Anterior cingulate cortex (tissue), 58 donors: ENCODE data around the gene CAPN8.

Source experiments
- DNase-seq, 58 donors: peaks; one replicate each; lab custom pipeline; 2025; lab: John Stamatoyannopoulos, UW

CAPN8 gene

DNA sequence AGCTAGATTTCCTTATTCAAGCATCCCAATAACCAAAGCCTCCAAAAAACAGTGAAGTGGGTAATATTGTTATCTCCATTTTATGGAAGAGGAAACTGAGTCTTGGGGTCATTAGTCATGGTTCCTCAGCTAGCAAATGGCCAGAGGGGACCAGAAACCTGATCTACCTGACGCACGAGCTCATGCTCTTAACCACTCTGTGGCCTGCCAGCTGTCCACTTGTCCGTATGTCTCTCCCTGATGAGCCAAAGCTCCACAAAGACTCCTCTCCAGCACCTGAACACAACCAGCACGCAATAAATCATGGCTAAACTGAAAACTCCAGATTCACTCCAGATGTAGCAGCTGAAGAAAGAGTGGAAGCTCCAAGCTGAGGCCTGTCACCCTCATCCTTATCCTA is 5.8 kb downstream of the CAPN8 start:
- no peak for DNase-seq

DNA sequence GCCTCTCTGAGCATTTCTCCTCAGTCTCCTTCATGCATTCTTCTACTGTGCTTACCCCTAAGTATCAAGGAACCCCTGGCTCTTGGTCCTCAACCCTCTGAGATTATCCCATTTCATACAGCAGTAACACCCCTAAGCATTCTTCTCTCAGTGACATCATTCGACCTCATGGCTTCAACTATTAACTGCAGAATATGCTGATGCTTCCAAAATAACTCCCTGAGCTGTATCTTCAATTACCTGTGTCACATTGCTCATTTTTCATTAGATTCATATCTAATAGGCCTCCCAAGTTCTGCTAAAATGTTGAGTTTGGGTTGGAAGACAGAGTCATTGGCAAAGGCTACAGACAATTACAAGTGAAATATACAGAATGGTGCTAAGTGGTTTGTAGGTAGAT is 7.5 kb downstream of the CAPN8 start:
- DNase-seq: no peak

DNA sequence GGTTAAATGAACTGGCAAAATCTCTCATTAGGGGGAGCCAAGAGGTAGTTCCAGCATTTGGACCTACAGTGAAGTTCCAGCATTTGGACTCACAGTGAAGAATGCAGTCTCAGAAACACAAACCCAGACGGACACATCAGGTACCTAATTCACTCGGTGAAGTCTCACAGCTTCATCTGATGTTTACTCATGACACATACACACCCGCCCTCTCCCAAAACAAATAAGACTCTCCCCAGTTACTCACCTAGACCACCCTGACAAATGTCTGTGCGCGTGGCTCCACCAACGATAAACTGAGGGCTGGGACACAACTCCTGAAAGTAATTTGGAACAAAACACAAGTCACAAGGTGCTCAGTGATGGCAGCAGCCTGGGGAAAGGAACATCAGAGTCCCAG is 11.4 kb downstream of the CAPN8 start:
- no peak for DNase-seq

DNA sequence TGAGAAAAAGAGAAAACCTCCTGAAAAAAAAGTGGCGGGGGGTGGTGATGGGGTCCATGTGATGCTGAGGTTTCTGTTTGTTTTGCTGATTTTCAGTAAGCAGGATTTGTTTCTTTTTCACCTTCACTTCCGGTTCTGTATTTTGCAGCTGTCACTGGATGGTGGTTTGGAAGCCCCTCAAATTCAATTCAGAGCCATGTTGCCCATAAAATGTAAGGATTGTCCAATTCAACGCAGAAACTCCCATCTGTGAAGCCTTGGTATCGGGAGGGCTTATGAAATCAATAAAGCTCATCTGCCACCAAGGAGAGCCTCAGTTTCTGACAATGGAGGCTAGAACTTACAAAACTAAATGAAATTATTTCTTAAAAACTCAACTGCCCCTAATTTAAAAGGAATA is 12.1 kb downstream of the CAPN8 start:
- DNase-seq: no peak

DNA sequence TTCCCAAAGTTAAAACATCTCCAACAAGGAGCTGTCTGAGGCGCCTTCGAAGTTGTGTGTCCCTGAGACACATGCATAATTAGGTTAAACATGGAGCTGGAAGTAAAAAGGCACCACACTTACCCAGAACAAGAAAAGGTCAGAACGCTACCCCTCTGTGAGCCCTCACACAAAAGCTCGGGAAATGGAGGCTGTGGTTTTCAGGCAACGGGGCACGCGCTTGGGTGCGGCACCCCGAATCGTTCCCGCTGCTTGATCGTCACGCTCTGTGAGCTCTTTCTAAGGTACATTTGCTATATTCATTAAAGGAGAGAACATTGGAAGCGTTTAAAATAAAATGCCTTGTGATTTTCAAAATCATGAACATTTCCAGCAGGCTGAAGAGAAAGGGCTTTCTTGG is 12.5 kb downstream of the CAPN8 start:
- DNase-seq: peak in 1 of 58 donors; percentile 41

GRCh38 chr1:223652436-223652941 is 13.0 kb downstream of the CAPN8 start:
- DNase-seq: peak in 38 of 58 donors; percentile 7 to 70 (median 34)

GRCh38 chr1:223651291-223651991 is 14.1 kb downstream of the CAPN8 start:
- no peak for DNase-seq

DNA sequence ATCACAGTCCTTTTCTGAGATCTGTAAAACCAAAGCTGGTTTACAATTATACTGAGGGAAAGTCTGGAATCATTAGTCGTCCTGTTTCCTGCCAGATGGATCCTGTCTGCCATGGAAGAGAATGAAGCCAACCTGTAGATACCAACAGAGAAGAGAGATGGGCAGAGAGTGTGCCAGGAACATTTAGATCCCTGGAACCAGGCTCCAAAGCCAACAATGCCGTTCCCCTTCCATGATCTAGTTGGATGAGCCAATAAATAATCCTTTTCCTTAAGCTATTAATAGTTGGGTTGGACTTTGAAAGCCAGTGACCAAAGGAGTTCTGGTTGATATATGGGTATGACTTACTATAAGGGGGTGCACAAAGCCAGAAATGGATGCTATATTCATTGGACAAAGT is 15.0 kb downstream of the CAPN8 start:
- peak in 1 of 58 donors; percentile 8 for DNase-seq

DNA sequence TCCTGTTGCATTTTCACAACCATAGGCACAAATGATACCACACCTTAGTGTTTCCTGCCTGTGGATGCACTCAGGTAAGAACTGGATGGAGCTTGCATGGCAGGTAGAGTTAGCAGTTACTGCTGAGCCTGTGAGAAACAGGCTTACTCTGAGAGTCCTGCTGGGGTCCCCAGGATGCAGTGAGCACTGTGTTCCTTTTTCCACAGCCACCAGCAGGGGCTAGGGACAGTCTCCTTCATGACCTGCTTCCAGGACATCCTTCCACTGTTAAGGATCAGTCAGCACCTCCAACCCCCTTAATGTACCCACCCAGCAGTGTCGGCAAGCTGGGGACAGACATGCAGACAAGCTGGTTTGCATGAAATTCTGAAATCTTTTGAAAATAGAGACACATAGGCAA is 16.3 kb downstream of the CAPN8 start:
- DNase-seq: no peak

- DNase-seq: no peak
Measured at GRCh38 chr1:223647249-223647648, 18.3 kb downstream of the CAPN8 start.

DNA sequence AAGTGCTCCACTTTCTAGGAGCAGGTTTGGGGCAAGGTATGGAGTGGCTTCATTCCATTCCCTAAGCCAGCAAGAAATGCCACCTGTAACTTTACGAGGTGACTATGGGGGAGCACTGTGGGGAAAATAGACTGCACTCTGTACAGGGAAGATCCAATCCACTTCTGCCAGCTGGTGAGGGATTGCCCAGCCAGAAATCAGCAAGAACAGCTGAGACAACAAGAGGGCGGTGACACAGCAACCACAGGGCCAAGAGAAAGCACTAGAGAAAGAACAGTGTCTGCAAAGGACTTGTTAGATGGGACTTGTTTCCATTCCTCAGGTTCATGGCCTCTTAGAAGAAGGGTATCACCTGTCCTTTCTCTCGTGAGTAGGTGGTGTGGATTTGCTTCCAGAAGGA is 19.6 kb downstream of the CAPN8 start:
- no peak for DNase-seq

DNA sequence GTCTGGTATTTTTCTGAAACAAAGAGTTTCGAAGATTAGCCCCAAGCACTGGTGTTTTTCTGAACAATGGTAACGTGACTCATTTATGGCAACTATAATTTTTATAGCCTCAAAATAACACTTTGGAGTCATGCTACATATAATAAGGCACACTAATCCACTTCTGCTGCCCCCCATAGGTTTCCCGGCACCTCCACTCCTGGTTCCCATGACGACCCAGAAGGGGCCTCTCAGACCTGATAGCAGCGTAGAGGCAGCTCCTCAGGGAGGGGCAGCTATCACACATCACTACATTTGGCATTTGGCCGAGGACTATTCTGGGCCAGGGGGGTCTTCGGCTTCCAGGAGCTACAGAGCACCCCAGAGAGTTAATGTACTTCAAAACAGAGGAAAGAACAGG is 23.3 kb downstream of the CAPN8 start:
- DNase-seq: no peak

- DNase-seq: no peak
Measured at GRCh38 chr1:223641523-223642039, 23.9 kb downstream of the CAPN8 start.

- DNase-seq: no peak
Measured at GRCh38 chr1:223639331-223639749, 26.2 kb downstream of the CAPN8 start.

GRCh38 chr1:223635236-223635635 is 30.3 kb downstream of the CAPN8 start:
- no peak for DNase-seq

DNA sequence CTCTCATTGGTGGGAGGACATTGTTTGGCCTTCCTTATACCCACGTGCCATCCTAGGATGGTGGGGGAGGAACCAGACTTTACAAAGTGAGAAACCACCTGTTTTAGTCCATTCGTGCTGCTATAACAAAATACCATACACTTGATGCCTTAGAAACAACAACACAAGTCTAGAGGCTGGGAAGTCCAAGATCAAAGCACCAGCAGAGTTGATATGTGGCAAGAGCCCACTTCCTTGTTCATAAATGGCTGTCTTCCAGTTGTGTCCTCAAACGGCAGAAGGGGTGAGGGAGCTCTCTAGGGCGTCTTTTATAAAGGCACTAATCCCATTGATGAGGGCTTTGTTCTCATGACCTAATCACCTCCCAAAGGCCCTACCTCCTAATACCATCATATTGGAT is 31.1 kb downstream of the CAPN8 start:
- DNase-seq: no peak

- no peak for DNase-seq
Measured at GRCh38 chr1:223631956-223632355, 33.5 kb downstream of the CAPN8 start.

DNA sequence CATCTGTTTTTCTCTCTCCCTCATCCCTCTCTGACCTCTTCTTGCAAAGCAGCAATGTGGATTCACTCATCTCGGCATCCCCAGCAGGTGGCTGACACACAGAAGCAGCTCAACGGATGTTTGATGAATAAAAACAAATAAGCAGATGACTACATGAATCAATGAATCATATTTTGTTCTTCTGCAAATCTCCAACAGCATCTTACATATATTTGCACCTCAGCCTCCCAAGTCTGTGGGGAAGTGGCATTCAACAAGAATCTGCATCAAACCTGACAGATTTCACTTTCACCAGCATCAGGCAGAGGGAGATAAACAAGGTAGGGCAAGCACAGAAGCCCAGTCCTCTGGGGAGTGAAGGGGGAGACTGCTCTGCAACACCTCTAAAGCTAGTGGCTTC is 34.0 kb downstream of the CAPN8 start:
- no peak for DNase-seq

- no peak for DNase-seq
Measured at GRCh38 chr1:223629126-223629457, 36.4 kb downstream of the CAPN8 start.

- DNase-seq: peak in 22 of 58 donors; percentile 3 to 46 (median 20)
Measured at GRCh38 chr1:223628233-223629125, 37.0 kb downstream of the CAPN8 start.

DNA sequence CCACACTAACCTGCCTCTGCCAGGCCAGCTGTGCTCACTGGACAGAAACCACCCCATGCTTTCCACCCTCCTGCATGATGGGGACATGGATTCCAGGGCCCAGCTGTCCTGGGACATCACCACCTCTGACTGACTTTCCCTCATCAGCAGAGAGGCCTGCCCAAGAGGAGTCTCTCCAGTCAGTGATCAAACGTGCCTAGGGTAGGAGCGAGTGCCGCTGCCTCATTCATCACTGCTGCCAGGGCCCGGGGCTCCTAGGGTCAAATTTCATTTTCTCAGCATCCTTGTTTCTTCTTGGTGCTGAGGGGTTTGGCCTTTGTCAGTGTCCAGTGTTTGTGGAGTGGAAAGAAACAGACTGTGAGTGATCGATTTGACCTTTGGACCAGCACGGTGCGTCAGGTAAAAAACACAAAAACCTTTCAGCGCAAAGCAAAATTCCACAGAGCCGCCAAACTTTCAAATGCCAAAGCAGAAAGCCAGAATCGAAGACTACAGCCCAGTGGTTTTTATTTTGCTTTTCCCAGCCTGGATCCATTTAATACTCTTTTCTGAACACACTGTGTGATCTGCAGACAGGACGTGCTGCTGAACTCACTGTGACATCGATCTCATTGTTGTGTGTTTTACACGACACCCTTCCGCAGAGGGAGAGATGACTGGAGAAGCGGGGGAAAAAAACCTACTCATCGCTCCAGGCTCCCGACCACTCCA is 43.2 kb downstream of the CAPN8 start:
- no peak for DNase-seq
